GM12872 (cell line): Measurements from ENCODE around the gene TAF4.

ENCODE experiments used
- CTCF ChIP-seq: IDR thresholded peaks from 3 replicates; pipeline ENCODE4 v1.5.1; 2011; ENCODE audit warnings: low read depth, mild to moderate bottlenecking, low read length, moderate library complexity; ENCODE audit not compliant: insufficient read depth

The TAF4 gene

GRCh38 chr20:62008643-62009183, 57.0 kb downstream of the TAF4 start:
- no peak for TF ChIP-seq CTCF

GRCh38 chr20:62007127-62007647, 58.5 kb downstream of the TAF4 start:
- no peak for TF ChIP-seq CTCF

GRCh38 chr20:62006482-62006881, 59.2 kb downstream of the TAF4 start:
- TF ChIP-seq CTCF, result no peak

DNA sequence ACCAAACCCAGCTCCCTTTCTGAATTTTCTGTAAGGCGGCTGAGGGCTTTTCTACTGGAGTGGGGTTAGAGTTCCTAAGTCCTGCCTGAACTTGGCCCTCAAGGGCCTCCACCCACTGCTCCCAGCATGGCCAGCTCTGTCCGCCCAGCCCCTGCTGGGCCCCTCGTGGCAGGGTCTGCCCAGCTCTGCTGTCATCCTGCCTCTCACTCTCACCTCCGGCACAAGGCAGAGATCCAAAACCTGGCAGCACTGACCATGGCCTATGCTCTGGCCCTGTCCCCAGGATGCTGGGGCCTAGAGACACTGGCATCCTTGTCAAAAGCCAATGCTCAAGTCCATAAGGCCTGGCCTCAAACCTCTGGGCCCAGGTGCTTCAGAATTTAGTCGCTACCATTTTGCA, 61.1 kb downstream of the TAF4 start:
- TF ChIP-seq CTCF, result no peak

DNA sequence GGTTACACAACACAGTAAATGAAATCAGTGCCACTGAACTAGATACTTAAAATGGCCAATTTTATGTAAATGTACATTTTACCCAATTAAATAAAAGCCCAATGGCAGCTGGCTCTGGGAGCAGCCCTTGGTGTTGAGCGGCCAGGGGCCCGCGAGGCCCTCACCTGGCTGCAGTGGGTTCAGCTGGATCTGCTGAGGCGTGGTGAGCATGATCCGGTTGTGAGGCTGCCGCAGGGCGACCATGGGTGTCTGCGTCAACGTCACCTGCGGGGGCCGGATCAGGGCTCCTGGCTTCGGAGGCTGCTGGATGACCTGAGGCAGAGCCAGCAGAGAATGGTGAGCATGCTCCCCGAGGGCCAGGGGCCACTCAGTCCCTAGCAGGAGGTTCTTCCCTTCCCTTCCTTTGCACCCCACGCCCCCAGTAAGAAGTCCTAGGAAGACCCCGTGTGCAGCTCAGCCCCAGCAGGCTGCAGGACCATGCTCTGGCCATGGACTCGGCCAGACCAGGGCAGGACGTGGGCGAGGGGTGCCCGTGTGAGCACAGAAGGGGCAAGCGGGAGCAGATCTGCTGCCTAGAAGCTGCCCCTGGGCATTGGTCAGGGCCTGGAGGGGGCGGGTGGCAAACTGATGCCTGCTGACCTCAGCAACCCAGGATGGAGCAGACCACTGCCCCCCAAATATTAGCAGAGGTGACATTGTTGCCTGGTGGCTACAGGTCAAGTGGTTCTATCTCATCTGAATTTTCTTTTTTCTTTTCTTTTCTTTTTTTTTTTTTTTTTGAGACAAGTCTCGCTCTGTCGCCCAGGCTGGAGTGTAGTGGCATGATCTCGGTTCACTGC, 61.9 kb downstream of the TAF4 start:
- TF ChIP-seq CTCF, result no peak

DNA sequence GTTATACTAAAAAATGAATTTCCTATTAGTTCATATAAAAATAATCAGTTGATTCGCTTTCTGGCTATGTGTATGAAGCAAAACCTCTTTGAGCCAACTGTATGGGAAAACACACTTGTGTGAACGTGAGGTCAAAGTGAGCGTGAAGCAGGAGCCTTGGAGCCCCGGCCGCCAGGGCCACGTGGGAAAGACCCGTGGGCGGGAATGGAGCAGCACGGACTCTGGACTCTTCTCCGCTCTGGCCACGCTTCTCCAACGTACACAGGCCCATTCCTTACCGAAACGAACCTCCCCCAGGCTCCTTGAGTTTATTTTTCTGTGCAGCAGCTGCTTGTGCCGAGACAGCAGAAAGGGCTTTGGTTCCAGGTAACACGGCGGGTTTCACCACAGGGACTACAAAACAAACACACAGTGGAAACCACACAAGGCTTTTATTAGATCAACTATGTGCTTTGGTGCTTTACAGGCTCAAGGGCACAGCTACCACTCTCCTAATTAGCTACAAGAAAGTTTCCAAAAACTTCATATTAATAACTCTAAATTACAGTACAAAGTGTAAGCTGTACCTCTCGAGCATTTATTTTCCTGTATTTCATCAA, 62.7 kb downstream of the TAF4 start:
- TF ChIP-seq CTCF, result no peak

- no peak for TF ChIP-seq CTCF
Observed at GRCh38 chr20:62001178-62001715, 64.4 kb downstream of the TAF4 start.
